Heart right ventricle (tissue), 16 donors: ENCODE results near the gene OR51B4. TPM values are rescaled to one million over a fixed set of nuclear protein-coding genes. Genes with fewer than 3 reads are reported as not detected.

Source experiments
- ATAC-seq, 8 donors: fragments of 200-7000 bp; cut with Tn5 transposase; one replicate each; pipeline ENCODE4 v1.9.1; 2020; ENCODE audit warnings: mild to moderate bottlenecking in 8 of 8, moderate library complexity in 8 of 8, moderate number of reproducible peaks in 1 of 8
- DNase-seq, 2 donors: peaks; one replicate each; pipeline ENCODE4 v3.0.0-alpha.2; 2020
- H3K27ac ChIP-seq, 10 donors: fragments of 200-600 bp; sonication (generic) in 2 of 10; one replicate each; pipeline versions ENCODE4 v1.5.0 to v1.8.0; 2020 to 2022; ENCODE audit warnings: mild to moderate bottlenecking in 3 of 10
- H3K27me3 ChIP-seq, 7 donors: fragments of 200-600 bp; one replicate each; pipeline ENCODE4 v1.8.0; 2021 to 2022; ENCODE audit warnings: mild to moderate bottlenecking in 2 of 7
- H3K36me3 ChIP-seq, 9 donors: fragments of 200-600 bp; sonication (generic) in 1 of 9; one replicate each; pipeline versions ENCODE4 v1.5.0 to v1.8.0; 2020 to 2022; ENCODE audit warnings: mild to moderate bottlenecking in 2 of 9
- H3K4me1 ChIP-seq, 9 donors: fragments of 200-600 bp; sonication (generic) in 1 of 9; one replicate each; pipeline versions ENCODE4 v1.5.0 to v1.8.0; 2020 to 2022; ENCODE audit warnings: mild to moderate bottlenecking in 4 of 9
- H3K4me3 ChIP-seq, 10 donors: fragments of 200-600 bp; sonication (generic) in 2 of 10; one replicate each; pipeline versions ENCODE4 v1.5.0 to v1.8.0; 2020 to 2022; ENCODE audit warnings: mild to moderate bottlenecking in 7 of 10, moderate library complexity in 2 of 10
- H3K9me3 ChIP-seq, 11 donors: fragments of 200-600 bp in 10 of 11; sonication (generic) in 2 of 11; one replicate each; pipeline versions ENCODE4 v1.5.0 to v1.8.0; 2013 to 2022; ENCODE audit warnings: mild to moderate bottlenecking in 2 of 11, control low read depth in 1 of 11, moderate library complexity in 1 of 11
- CTCF ChIP-seq, 9 donors: fragments of 200-600 bp; sonication (generic) in 2 of 9; IDR thresholded peaks; one replicate each; pipeline versions ENCODE4 v1.5.0 to v1.8.0; 2021 to 2022; ENCODE audit warnings: antibody characterized with exemption in 9 of 9, mild to moderate bottlenecking in 5 of 9, moderate library complexity in 1 of 9
- WGBS, 2 donors: extraction: QIAGEN DNeasy Blood & Tissue Kit; methylation state at CpG; one replicate each; pipeline ENCODE4 v1.1.7; 2013; ENCODE audit warnings: inconsistent platforms in 1 of 2; 5-methylcytosine and 5-hydroxymethylcytosine counted together
- intact Hi-C, 10 donors: fragments of 100-400 bp; cut with DNase I; formaldehyde crosslinking; loops; one replicate each; pipeline versions ENCODE4 v1.11.1 to v1.14.2; 2022
- polyA plus RNA-seq, 2 donors: library from polyadenylated mRNA; stranded (reverse); fragments of 200-250 nt; gene quantifications; one replicate each; pipeline ENCODE4 v1.2.3, GENCODE V29; 2013
- total RNA-seq, 10 donors: library from RNA; stranded (reverse); fragmentation: NEBNext Ultra II Directional in 3 of 10; extraction: Animal tissue kit (Norgen Biotek cat#: 25700) in 3 of 10; gene quantifications; one replicate each; pipeline versions ENCODE4 v1.2.1 to v1.2.4, GENCODE V29; 2021 to 2023
- donor health status: Arrhythmogenic right ventricular cardiomyopathy.
- donor health status: ischemic (EF 13 %, LVEDD 7.1; RV severe dilation, severe dysfunction).
- donor health status: healthy with polysubstance abuse.
- donor health status: DM: no; HTN: yes; CAD: no.
- donor health status: DM: no; HTN: no; CAD: no.
- donor health status: ischemic (EF 25% LVEDD 6.9; RV normal size, moderate dysfunction).
- donor health status: ischemic (EF 25% LVEDD 5.7; RV mildly dilated, moderate dysfunction).
- donor health status: healthy.
- donor health status: DM: yes; HTN: yes; CAD: no.
- donor health status: Ischemic cardiomyopathy.
- donor health status: ischemic (EF 35%, LVEDD 5.7; RV mildly dilated, moderate dysfunction).
- donor health status: nonischemic (EF 11% LVEDD 7.7; RV severe dilation, severe dysfunction).
- donor health status: DM: yes; HTN: yes; CAD: no.
- donor health status: PGD.
- donor health status: ischemic (EF 29% LVEDD 5.4; RV normal size, mild dysfunction).
- donor health status: nonischemic (EF 23%, LVEDD 6.1; RV moderate dilation, normal function).

The OR51B4 gene
- total and polyA plus RNA-seq, 12 donors: not detected

GRCh38 chr11:5280582-5281102 is 21.1 kb downstream of the OR51B4 start:
- H3K27ac ChIP-seq: no peak overlapping the region
- H3K4me3 ChIP-seq: no peak overlapping the region
- H3K27me3 ChIP-seq: peaks cover 0 to 2% (median 0%) of the 10 kb centered on the region in 7 donors
- no peaks in the 10 kb centered on the region for H3K9me3 ChIP-seq
- peak in 4 of 8 donors; percentile 38 to 95 (median 56) for ATAC-seq
- no peak for TF ChIP-seq CTCF (IDR thresholded peaks at IDR 0.05)
- intact Hi-C loops: loop anchor here in 1 of 10 donors (10.0 kb wide), 1 partner anchor 76 kb away; the partner anchor contains the start of gene OR51V1
- peak; percentile 8 to 16 for DNase-seq
- 54 to 57% methylated on average over 3 of the region's 3 CpGs for WGBS, 2 donors
- H3K4me1 ChIP-seq: no peaks in the 10 kb centered on the region
- no peaks in the 10 kb centered on the region for H3K36me3 ChIP-seq

GRCh38 chr11:5279471-5280090 is 22.2 kb downstream of the OR51B4 start:
- 83 to 86% methylated on average over 4 of the region's 4 CpGs for WGBS, 2 donors
- DNase-seq (no peak), ATAC-seq (no peak)
- Histone ChIP-seq H3K27me3 (peaks cover 0 to 2% (median 0%) of the 10 kb centered on the region in 7 donors), H3K27ac (no peak overlapping the region), H3K4me1 (no peaks in the 10 kb centered on the region), H3K9me3 (no peaks in the 10 kb centered on the region), H3K4me3 (no peak overlapping the region), H3K36me3 (no peaks in the 10 kb centered on the region)
- intact Hi-C loops: loop anchor here in 1 of 10 donors (10.0 kb wide), 1 partner anchor 75 kb away; the partner anchor contains the start of gene OR51V1
- no peak for TF ChIP-seq CTCF (IDR thresholded peaks at IDR 0.05)

- ATAC-seq (no peak), DNase-seq (no peak)
- Histone ChIP-seq H3K9me3 (no peaks in the 10 kb centered on the region), H3K36me3 (no peaks in the 10 kb centered on the region), H3K27me3 (peaks cover 0 to 2% (median 0%) of the 10 kb centered on the region in 7 donors), H3K4me3 (no peak overlapping the region), H3K4me1 (no peaks in the 10 kb centered on the region), H3K27ac (no peak overlapping the region)
- intact Hi-C loops: no loop called here
- 44 to 68% methylated on average over 1 of the region's 1 CpG for WGBS, 2 donors
- no peak for TF ChIP-seq CTCF (IDR thresholded peaks at IDR 0.05)
These were observed 23.9 kb downstream of the OR51B4 start for GRCh38 chr11:5277807-5278382.

GRCh38 chr11:5276697-5277096 is 25.0 kb downstream of the OR51B4 start:
- DNase-seq: no peak
- Histone ChIP-seq H3K27ac (no peak overlapping the region), H3K36me3 (no peaks in the 10 kb centered on the region), H3K27me3 (peaks cover 0 to 2% (median 0%) of the 10 kb centered on the region in 7 donors), H3K4me3 (no peak overlapping the region), H3K4me1 (no peaks in the 10 kb centered on the region), H3K9me3 (no peaks in the 10 kb centered on the region)
- no peak for TF ChIP-seq CTCF (IDR thresholded peaks at IDR 0.05)
- ATAC-seq: no peak
- intact Hi-C loops: no loop called here
- 74 to 77% methylated on average over 2 of the region's 2 CpGs for whole genome bisulfite sequencing, 2 donors
